ENCODE data around the gene SORL1.

GRCh38 chr11:121606354-121606753, 154.2 kb downstream of the SORL1 start:
- TF ChIP-seq USF2 (CRISPR knock-in tag; IDR thresholded peaks at IDR 0.05) (no peak), CTCF (IDR thresholded peaks at IDR 0.05 in 2 of 3, conservative IDR thresholded peaks at IDR 0.05 in 1 of 3; ENCODE audit: insufficient read depth in 2 of 3, low read depth in 1 of 3, low read length in 3 of 3) (no peak), ZBTB40 (IDR thresholded peaks at IDR 0.05) (no peak), ZBTB40 (CRISPR knock-in tag; IDR thresholded peaks at IDR 0.05) (no peak), NCOR1 (IDR thresholded peaks at IDR 0.05) (no peak), EZH2 (IDR thresholded peaks at IDR 0.05; ENCODE audit: borderline replicate concordance, low read depth, low read length) (no peak), ARHGAP35 (IDR thresholded peaks at IDR 0.05; ENCODE audit: partially characterized antibody) (no peak), ZNF408 (CRISPR knock-in tag; IDR thresholded peaks at IDR 0.05; ENCODE audit: low read depth) (no peak), PYGO2 (tag; IDR thresholded peaks at IDR 0.05) (no peak), POLR2A (conservative IDR thresholded peaks at IDR 0.05) (no peak), ZNF354B (CRISPR knock-in tag; IDR thresholded peaks at IDR 0.05) (no peak), AFF4 (CRISPR knock-in tag; IDR thresholded peaks at IDR 0.05) (no peak), PKNOX1 (IDR thresholded peaks at IDR 0.05) (no peak)
